ENCODE measurements around the gene ADCYAP1R1. TPM values are rescaled to one million over a fixed set of nuclear protein-coding genes. Genes with fewer than 3 reads are reported as not detected.
"Not testable (repeated sequence)": the region's sequence is repeated elsewhere in the genome, so short reads cannot be mapped to it uniquely, and the experiment has no call there.

Gene ADCYAP1R1
- total RNA-seq, 1 donor from 2014 or later = not detected

DNA sequence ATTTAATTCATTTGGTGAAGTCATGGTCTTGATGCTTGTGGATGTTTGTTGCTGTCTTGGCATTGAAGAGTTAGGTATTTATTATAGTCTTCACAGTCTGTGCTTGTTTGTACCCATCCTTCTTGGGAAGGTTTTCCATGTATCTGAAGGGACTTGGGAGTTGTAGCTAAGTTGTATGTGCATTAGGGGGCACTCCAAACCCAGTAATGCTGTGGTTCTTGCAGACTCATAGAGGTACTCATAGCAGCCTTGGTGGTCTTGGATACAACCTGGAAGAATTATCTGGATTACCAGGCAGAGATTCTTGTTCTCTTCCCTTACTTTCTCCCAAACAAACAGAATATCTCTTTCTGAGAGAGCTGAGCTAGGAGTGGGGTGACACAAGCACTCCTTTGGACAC is 93.2 kb downstream of the ADCYAP1R1 start:
- ATAC-seq (ENCODE audit: low read depth) (no peak), DNase-seq (no peak)
- intact Hi-C loops (cut with micrococcal nuclease) = no loop called here
- Mint-ChIP-seq H3K9me3 (no peaks in the 10 kb centered on the region), H3K27ac (no peak overlapping the region), H3K4me1 (no peaks in the 10 kb centered on the region), H3K36me3 (ENCODE audit: low read depth) (no peaks in the 10 kb centered on the region), H3K4me3 (no peak overlapping the region), H3K27me3 (peaks cover 16% of the 10 kb centered on the region)
- ChIA-PET CTCF (interaction anchor here (1.4 kb wide), 1 partner anchor 11 kb away, joined by 3 read pairs; no protein-coding TSS in a partner anchor), POLR2A (no interaction called here)
- TF ChIP-seq, protein P1, sequence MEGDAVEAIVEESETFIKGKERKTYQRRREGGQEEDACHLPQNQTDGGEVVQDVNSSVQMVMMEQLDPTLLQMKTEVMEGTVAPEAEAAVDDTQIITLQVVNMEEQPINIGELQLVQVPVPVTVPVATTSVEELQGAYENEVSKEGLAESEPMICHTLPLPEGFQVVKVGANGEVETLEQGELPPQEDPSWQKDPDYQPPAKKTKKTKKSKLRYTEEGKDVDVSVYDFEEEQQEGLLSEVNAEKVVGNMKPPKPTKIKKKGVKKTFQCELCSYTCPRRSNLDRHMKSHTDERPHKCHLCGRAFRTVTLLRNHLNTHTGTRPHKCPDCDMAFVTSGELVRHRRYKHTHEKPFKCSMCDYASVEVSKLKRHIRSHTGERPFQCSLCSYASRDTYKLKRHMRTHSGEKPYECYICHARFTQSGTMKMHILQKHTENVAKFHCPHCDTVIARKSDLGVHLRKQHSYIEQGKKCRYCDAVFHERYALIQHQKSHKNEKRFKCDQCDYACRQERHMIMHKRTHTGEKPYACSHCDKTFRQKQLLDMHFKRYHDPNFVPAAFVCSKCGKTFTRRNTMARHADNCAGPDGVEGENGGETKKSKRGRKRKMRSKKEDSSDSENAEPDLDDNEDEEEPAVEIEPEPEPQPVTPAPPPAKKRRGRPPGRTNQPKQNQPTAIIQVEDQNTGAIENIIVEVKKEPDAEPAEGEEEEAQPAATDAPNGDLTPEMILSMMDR (IDR thresholded peaks at IDR 0.05) = no peak

DNA sequence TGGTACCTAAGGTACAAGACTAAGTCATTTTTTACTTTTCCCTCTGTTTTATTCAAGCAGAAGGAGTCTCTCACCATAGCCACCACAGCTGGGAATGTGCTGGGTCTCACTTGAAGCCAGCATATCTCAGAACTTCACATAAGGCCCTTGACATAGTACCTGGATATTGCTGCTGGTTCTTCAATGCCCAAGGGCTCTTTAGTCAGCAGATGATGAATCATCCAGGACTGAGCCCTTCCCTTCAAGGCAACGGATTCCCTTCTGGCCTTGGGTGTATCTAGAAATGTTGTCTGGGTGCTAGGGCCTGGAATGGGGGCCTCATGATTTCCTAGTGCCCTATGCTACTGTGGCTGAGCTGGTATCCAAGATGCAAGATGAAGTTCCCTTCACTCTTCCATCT is 93.9 kb downstream of the ADCYAP1R1 start:
- ATAC-seq (ENCODE audit: low read depth) (no peak), DNase-seq (no peak)
- POLR2A ChIA-PET = no interaction called here
- peaks cover 16% of the 10 kb centered on the region for H3K27me3 Mint-ChIP-seq
- no peaks in the 10 kb centered on the region for H3K4me1 Mint-ChIP-seq
- no peak overlapping the region for H3K4me3 Mint-ChIP-seq
- no peak overlapping the region for H3K27ac Mint-ChIP-seq
- H3K9me3 Mint-ChIP-seq = no peaks in the 10 kb centered on the region
- TF ChIP-seq, protein P1 (IDR thresholded peaks at IDR 0.05) = no peak
- CTCF ChIA-PET = interaction anchor here (1.4 kb wide), 1 partner anchor 12 kb away, joined by 3 read pairs; no protein-coding TSS in a partner anchor
- intact Hi-C loops (cut with micrococcal nuclease) = no loop called here
- no peaks in the 10 kb centered on the region for H3K36me3 Mint-ChIP-seq (ENCODE audit: low read depth)

DNA sequence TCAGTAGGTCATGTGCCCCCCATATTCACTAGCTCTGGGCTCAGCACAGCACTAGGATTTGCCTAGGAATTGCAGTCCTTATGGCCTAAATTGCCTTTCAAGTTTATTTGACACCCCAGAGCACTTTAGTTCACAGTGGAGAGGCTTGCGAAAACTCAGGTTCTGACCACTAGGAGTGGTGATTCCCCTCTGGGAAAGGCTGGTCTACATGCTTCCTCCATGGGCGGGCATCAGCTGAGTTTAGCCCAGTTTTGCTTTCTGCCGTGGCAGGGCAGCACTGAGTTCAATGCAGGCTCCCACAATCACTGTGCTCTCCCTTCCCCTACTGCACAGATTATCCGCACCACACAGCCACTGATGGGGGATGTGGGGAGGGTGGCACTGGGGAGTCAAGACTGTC is 94.4 kb downstream of the ADCYAP1R1 start:
- Mint-ChIP-seq H3K27ac (no peak overlapping the region), H3K27me3 (peaks cover 16% of the 10 kb centered on the region), H3K4me3 (no peak overlapping the region), H3K9me3 (no peaks in the 10 kb centered on the region), H3K4me1 (no peaks in the 10 kb centered on the region), H3K36me3 (ENCODE audit: low read depth) (no peaks in the 10 kb centered on the region)
- ChIA-PET POLR2A (no interaction called here), CTCF (interaction anchor here (1.4 kb wide), 1 partner anchor 12 kb away, joined by 3 read pairs; no protein-coding TSS in a partner anchor)
- intact Hi-C loops (cut with micrococcal nuclease) = no loop called here
- no peak for ATAC-seq (ENCODE audit: low read depth)
- no peak for DNase-seq
- TF ChIP-seq, protein P1 (IDR thresholded peaks at IDR 0.05) = no peak

DNA sequence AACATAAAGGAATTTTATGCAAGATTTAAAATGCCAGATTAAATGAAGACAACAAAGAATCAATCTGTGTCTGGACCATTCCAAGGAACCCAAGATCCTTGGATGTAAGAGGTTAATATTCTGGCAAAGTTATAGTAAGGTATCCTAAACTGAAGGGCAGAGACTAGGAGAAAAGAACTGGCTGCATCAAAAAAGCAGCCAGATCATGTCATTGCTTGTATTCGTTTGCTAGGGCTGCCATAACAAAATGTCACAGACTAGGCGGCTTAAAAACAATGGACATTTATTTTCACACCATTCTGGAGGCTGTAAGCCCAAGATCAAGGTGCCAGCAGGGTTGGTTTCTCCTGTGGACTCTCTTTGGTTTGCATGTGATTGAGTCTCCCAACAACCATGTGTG is 99.7 kb downstream of the ADCYAP1R1 start:
- no peak overlapping the region for H3K27ac Mint-ChIP-seq
- DNase-seq (no peak), ATAC-seq (ENCODE audit: low read depth) (no peak)
- no peaks in the 10 kb centered on the region for H3K4me1 Mint-ChIP-seq
- intact Hi-C loops (cut with micrococcal nuclease) = no loop called here
- ChIA-PET POLR2A (no interaction called here), CTCF (no interaction called here)
- H3K27me3 Mint-ChIP-seq = peaks cover 10% of the 10 kb centered on the region
- H3K4me3 Mint-ChIP-seq = no peak overlapping the region
- H3K36me3 Mint-ChIP-seq (ENCODE audit: low read depth) = no peaks in the 10 kb centered on the region
- TF ChIP-seq, protein P1 (IDR thresholded peaks at IDR 0.05) = no peak
- no peaks in the 10 kb centered on the region for H3K9me3 Mint-ChIP-seq

DNA sequence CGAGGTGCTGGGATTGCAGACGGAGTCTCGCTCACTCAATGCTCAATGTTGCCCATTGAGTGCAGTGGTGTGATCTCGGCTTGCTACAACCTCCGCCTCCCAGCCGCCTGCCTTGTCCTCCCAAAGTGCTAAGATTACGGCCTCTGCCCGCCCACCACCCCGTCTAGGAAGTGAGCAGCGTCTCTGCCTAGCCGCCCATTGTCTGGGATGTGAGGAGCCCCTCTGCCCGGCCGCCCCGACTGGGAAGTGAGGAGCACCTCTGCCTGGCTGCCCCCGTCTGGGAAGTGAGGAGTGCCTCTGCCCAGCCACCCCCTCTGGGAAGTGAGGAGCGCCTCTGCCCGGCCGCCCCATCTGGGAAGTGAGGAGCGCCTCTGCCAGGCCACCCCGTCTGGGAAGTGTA is 101.2 kb downstream of the ADCYAP1R1 start:
- H3K9me3 Mint-ChIP-seq; H3K4me3 Mint-ChIP-seq; intact Hi-C loops (cut with micrococcal nuclease); POLR2A ChIA-PET; H3K36me3 Mint-ChIP-seq (ENCODE audit: low read depth); DNase-seq; H3K4me1 Mint-ChIP-seq; ATAC-seq (ENCODE audit: low read depth); H3K27ac Mint-ChIP-seq; CTCF ChIA-PET; H3K27me3 Mint-ChIP-seq: not testable (repeated sequence)

DNA sequence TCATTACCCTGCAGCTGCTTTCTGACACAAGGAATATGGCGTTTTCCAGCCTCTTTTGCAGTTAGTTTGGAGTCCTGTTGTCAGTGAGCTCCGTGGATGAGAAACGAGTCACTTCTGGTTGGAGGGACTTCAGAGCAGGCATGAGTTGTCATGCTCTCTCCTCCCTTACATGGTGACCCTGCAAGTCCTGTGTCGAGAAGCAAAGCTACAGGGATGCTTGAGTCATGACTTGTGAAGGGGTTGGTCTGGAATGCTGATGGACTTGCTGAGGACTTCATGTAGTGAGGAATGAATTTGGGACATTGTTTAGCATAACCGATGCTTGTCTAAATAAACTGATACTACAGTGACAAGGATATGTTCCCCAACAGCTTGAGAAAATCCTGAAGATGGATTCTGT is 108.8 kb downstream of the ADCYAP1R1 start:
- Mint-ChIP-seq H3K27ac (no peak overlapping the region), H3K36me3 (ENCODE audit: low read depth) (no peaks in the 10 kb centered on the region), H3K4me1 (no peaks in the 10 kb centered on the region), H3K27me3 (peaks cover 5% of the 10 kb centered on the region), H3K4me3 (no peak overlapping the region), H3K9me3 (no peaks in the 10 kb centered on the region)
- ChIA-PET POLR2A (no interaction called here), CTCF (no interaction called here)
- intact Hi-C loops (cut with micrococcal nuclease) = no loop called here
- TF ChIP-seq, protein P1 (IDR thresholded peaks at IDR 0.05) = no peak
- ATAC-seq (ENCODE audit: low read depth) = no peak
- no peak for DNase-seq
